Thyroid gland (tissue), 4 donors: ENCODE measurements around the gene MICU1. TPM values are rescaled to one million over a fixed set of nuclear protein-coding genes. Genes with fewer than 3 reads are reported as not detected.

Experiments used
- DNase-seq, 2 donors: peaks; one replicate each; pipeline ENCODE4 v3.0.0-alpha.2; 2019
- H3K27ac ChIP-seq, 3 donors: fragments of 200-600 bp; sonication (generic); 1 replicate in 2 of 3; 2 replicates in 1 of 3; pipeline ENCODE4 v1.5.1; 2016 to 2019; ENCODE audit warnings: mild to moderate bottlenecking in 1 of 3, moderate library complexity in 1 of 3
- H3K27me3 ChIP-seq: fragments of 200-600 bp; sonication (generic); one replicate; pipeline ENCODE4 v1.5.1; 2019
- H3K36me3 ChIP-seq, 2 donors: fragments of 200-600 bp; sonication (generic); one replicate each; pipeline ENCODE4 v1.5.1; 2016 to 2019
- H3K4me1 ChIP-seq, 2 donors: fragments of 200-600 bp; sonication (generic); one replicate each; pipeline ENCODE4 v1.5.1; 2017 to 2019
- H3K4me3 ChIP-seq, 3 donors: fragments of 200-600 bp; sonication (generic); replicated peaks in 1 of 3; 1 replicate in 2 of 3; 2 replicates in 1 of 3; pipeline ENCODE4 v1.5.1; 2016; ENCODE audit warnings: mild to moderate bottlenecking in 1 of 3
- H3K9me3 ChIP-seq: fragments of 200-600 bp; sonication (generic); one replicate; pipeline ENCODE4 v1.5.1; 2017
- POLR2A ChIP-seq, 2 donors: fragments of 450-650 bp; IDR thresholded peaks; one replicate each; pipeline ENCODE4 v1.6.1; 2017; ENCODE audit warnings: antibody characterized with exemption in 2 of 2, mild to moderate bottlenecking in 2 of 2, moderate library complexity in 1 of 2
- WGBS, 2 donors: methylation state at CpG; one replicate each; pipeline ENCODE4 v1.1.5; 2017; 5-methylcytosine and 5-hydroxymethylcytosine counted together
- intact Hi-C: fragments of 100-400 bp; cut with DNase I; formaldehyde crosslinking; loops from one replicate; pipeline ENCODE4 v1.15.1; 2023
- total RNA-seq, 4 donors: library from RNA; depleted of rRNA; stranded (reverse); fragments of >200 nt; gene quantifications; one replicate each; pipeline ENCODE4 v1.2.3, GENCODE V29; 2016
- TF ChIP-seq, protein P1 (sequence below), 6 experiments: fragments of 200-600 bp in 3 of 6; fragments of 450-650 bp in 3 of 6; sonication (generic) in 3 of 6; IDR thresholded peaks; one replicate each; pipeline ENCODE4 v1.5.1; 2016 to 2019; ENCODE audit warnings: antibody characterized with exemption in 6 of 6, mild to moderate bottlenecking in 2 of 6, inconsistent platforms in 1 of 6, moderate library complexity in 1 of 6

The MICU1 gene
- total RNA-seq, 4 donors from 2014 or later = 26.5 to 33.9 (median 31.5) TPM

DNA sequence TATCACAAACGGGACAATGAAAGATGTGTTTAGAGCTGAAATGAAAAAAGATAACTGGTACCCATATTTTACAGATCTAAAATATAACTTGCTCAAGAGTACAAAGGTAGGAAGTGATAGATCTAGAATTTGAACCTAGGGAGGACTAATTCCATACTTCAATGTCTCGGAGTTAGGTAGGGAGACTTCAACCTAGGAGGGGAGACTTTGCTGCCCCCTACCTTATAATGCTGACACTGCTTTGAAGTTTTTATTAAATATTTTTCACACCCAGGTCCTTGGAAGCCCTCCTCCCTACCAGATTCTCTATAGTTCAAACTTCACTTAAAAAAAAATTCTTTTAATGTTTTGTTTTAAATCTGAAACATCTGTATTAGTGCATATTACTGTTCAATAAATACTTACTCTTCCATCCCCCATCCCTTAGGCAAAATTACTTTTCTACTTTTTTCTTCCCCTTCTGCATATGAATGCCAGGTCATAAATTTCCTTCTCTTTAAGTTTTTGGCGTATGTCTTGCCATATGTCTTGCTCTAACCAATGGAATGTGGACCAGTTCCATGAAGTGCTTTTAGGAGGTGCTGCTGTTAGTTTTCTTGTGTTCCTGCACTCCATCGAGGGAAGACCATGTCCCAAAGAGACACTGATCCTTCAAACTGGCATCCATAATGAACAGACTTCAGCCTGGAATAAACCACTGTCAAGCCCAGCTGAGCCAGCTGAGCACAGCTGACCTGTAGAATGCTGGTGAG, 57.8 kb downstream of the MICU1 start:
- TF ChIP-seq, protein P1, sequence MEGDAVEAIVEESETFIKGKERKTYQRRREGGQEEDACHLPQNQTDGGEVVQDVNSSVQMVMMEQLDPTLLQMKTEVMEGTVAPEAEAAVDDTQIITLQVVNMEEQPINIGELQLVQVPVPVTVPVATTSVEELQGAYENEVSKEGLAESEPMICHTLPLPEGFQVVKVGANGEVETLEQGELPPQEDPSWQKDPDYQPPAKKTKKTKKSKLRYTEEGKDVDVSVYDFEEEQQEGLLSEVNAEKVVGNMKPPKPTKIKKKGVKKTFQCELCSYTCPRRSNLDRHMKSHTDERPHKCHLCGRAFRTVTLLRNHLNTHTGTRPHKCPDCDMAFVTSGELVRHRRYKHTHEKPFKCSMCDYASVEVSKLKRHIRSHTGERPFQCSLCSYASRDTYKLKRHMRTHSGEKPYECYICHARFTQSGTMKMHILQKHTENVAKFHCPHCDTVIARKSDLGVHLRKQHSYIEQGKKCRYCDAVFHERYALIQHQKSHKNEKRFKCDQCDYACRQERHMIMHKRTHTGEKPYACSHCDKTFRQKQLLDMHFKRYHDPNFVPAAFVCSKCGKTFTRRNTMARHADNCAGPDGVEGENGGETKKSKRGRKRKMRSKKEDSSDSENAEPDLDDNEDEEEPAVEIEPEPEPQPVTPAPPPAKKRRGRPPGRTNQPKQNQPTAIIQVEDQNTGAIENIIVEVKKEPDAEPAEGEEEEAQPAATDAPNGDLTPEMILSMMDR (IDR thresholded peaks at IDR 0.05) = peak in 1 of 6 experiments; percentile 30
- TF ChIP-seq POLR2A (IDR thresholded peaks at IDR 0.05) = no peak
- Histone ChIP-seq H3K36me3 (no peaks in the 10 kb centered on the region), H3K9me3 (no peaks in the 10 kb centered on the region), H3K4me1 (no peaks in the 10 kb centered on the region), H3K27me3 (no peaks in the 10 kb centered on the region), H3K27ac (no peak overlapping the region), H3K4me3 (no peak overlapping the region)
- DNase-seq = no peak
- WGBS, 2 donors = 63 to 74% methylated on average over 4 of the region's 4 CpGs
- intact Hi-C loops = no loop called here

DNA sequence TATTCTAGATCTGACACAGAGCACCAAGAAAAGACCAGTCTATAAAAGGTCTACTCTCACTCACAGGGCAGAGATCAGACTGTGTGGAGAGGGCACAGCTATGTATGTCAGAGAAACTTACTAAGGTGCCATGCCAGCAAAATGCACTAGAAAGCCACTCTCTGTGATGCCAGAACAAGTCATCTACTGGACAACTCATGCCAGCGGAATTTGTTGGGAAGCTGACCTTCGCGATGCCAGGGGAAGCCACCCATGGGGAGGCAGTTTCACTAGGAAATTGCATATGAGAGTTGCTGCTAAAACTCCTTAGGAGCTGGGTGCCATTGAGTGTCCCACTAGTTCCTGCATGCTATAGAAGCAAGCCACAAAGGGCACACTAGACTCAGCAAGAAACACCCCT, 58.5 kb downstream of the MICU1 start:
- intact Hi-C loops = no loop called here
- H3K27ac ChIP-seq = no peak overlapping the region
- no peaks in the 10 kb centered on the region for H3K9me3 ChIP-seq
- no peaks in the 10 kb centered on the region for H3K36me3 ChIP-seq
- DNase-seq = no peak
- TF ChIP-seq, protein P1 (IDR thresholded peaks at IDR 0.05) = no peak
- no peak for TF ChIP-seq POLR2A (IDR thresholded peaks at IDR 0.05)
- no peaks in the 10 kb centered on the region for H3K4me1 ChIP-seq
- no peak overlapping the region for H3K4me3 ChIP-seq
- no peaks in the 10 kb centered on the region for H3K27me3 ChIP-seq
- WGBS, 2 donors = 93 to 97% methylated on average over 3 of the region's 3 CpGs

DNA sequence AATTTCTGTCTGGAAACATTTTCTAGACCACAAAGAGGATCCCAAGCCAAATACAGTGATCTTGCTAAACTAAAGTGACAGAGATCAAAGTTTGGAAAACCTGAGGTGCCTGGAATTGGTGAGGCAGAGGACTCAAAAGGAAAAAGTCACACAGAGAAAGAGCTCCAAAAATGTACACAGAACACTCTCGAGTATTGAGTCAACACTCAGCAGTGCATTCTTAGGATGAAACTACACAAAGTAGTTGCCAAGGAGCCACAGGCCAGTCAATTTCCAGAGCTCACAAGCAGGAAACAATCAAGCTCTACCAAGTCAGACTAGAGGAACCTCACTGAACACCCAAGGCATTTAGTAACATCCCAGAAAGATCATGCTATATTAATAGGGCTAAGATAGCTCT, 61.3 kb downstream of the MICU1 start:
- 58 to 73% methylated on average over 1 of the region's 1 CpG for WGBS, 2 donors
- Histone ChIP-seq H3K27ac (no peak overlapping the region), H3K4me1 (no peaks in the 10 kb centered on the region), H3K4me3 (no peak overlapping the region), H3K36me3 (no peaks in the 10 kb centered on the region), H3K9me3 (no peaks in the 10 kb centered on the region), H3K27me3 (no peaks in the 10 kb centered on the region)
- TF ChIP-seq POLR2A (IDR thresholded peaks at IDR 0.05) = no peak
- TF ChIP-seq, protein P1 (IDR thresholded peaks at IDR 0.05) = no peak
- intact Hi-C loops = no loop called here
- DNase-seq = no peak

DNA sequence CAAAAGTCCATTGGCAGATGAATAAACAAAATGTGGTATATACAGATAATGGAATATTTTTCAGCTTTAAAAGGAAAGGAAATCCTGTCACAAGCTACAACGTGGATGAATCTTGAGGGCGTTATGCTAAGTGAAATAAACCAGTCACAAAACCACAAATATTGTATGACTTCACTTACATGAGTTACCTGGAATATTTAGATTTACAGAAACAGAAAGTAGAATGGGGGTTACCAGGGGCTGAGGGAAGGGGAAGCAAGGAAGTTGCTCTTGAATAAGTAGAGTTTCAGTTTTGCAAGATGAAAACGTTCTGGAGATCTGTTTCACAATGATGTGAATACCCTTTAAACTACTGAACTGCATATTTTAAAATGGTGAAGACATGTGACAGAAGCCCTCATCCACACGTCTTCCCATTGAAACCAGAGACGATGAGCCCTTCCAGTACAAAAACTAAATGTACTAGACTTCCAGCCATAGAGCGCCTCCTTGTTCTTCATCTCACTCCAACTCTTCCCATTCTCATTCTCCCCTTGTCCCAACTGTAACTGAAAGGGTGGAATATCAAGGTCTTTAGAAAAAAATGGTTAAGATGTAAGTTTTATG, 62.4 kb downstream of the MICU1 start:
- DNase-seq = no peak
- intact Hi-C loops = no loop called here
- Histone ChIP-seq H3K27ac (no peak overlapping the region), H3K9me3 (no peaks in the 10 kb centered on the region), H3K36me3 (no peaks in the 10 kb centered on the region), H3K4me1 (no peaks in the 10 kb centered on the region), H3K27me3 (no peaks in the 10 kb centered on the region), H3K4me3 (no peak overlapping the region)
- no peak for TF ChIP-seq POLR2A (IDR thresholded peaks at IDR 0.05)
- 76 to 87% methylated on average over 6 of the region's 6 CpGs for WGBS, 2 donors

DNA sequence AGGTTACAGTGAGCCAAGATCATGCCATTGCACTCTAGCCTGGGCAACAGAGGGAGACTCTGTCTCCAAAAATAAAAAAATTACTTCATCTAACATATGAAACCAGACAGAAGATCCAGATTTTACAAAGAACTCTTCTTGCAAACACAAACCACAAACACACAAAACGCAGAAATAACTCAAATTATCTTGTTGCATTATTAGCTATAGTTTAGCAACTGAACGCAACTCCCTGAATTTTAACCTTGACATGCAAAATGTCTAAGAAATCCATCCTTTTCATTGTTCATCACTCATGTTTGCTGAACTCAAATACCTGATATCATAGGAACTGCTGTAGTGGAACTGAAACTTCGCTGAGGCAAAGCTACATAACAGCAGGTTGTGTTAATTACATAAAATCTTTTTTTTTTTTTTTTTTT, 64.1 kb downstream of the MICU1 start:
- intact Hi-C loops = no loop called here
- Histone ChIP-seq H3K9me3 (no peaks in the 10 kb centered on the region), H3K4me3 (no peak overlapping the region), H3K27ac (no peak overlapping the region), H3K4me1 (no peaks in the 10 kb centered on the region), H3K27me3 (no peaks in the 10 kb centered on the region), H3K36me3 (no peaks in the 10 kb centered on the region)
- TF ChIP-seq, protein P1 (IDR thresholded peaks at IDR 0.05) = no peak
- TF ChIP-seq POLR2A (IDR thresholded peaks at IDR 0.05) = no peak
- 96 to 97% methylated on average over 3 of the region's 3 CpGs for WGBS, 2 donors
- DNase-seq = no peak
